ENCODE measurements around the gene ALOX5.

GRCh38 chr10:45422866-45423659 is 49.0 kb downstream of the ALOX5 start:
- TF ChIP-seq, protein P1, sequence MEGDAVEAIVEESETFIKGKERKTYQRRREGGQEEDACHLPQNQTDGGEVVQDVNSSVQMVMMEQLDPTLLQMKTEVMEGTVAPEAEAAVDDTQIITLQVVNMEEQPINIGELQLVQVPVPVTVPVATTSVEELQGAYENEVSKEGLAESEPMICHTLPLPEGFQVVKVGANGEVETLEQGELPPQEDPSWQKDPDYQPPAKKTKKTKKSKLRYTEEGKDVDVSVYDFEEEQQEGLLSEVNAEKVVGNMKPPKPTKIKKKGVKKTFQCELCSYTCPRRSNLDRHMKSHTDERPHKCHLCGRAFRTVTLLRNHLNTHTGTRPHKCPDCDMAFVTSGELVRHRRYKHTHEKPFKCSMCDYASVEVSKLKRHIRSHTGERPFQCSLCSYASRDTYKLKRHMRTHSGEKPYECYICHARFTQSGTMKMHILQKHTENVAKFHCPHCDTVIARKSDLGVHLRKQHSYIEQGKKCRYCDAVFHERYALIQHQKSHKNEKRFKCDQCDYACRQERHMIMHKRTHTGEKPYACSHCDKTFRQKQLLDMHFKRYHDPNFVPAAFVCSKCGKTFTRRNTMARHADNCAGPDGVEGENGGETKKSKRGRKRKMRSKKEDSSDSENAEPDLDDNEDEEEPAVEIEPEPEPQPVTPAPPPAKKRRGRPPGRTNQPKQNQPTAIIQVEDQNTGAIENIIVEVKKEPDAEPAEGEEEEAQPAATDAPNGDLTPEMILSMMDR (IDR thresholded peaks at IDR 0.05 in 2 of 3, conservative IDR thresholded peaks at IDR 0.05 in 1 of 3; ENCODE audit: borderline replicate concordance in 1 of 3, insufficient read depth in 1 of 3, low read depth in 2 of 3, low read length in 2 of 3): no peak
- no peak for TF ChIP-seq POLR2A (IDR thresholded peaks at IDR 0.05; ENCODE audit: borderline replicate concordance, extremely low read depth, insufficient read depth, insufficient read length)
- no peak for TF ChIP-seq EZH2 (IDR thresholded peaks at IDR 0.05)
- TF ChIP-seq EZH2phosphoT487 (IDR thresholded peaks at IDR 0.05; ENCODE audit: borderline replicate concordance): no peak
- TF ChIP-seq, protein P2, sequence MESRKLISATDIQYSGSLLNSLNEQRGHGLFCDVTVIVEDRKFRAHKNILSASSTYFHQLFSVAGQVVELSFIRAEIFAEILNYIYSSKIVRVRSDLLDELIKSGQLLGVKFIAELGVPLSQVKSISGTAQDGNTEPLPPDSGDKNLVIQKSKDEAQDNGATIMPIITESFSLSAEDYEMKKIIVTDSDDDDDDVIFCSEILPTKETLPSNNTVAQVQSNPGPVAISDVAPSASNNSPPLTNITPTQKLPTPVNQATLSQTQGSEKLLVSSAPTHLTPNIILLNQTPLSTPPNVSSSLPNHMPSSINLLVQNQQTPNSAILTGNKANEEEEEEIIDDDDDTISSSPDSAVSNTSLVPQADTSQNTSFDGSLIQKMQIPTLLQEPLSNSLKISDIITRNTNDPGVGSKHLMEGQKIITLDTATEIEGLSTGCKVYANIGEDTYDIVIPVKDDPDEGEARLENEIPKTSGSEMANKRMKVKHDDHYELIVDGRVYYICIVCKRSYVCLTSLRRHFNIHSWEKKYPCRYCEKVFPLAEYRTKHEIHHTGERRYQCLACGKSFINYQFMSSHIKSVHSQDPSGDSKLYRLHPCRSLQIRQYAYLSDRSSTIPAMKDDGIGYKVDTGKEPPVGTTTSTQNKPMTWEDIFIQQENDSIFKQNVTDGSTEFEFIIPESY (IDR thresholded peaks at IDR 0.05; ENCODE audit: extremely low read depth, insufficient replicate concordance, low read length): no peak
- TF ChIP-seq POLR2AphosphoS5 (IDR thresholded peaks at IDR 0.05; ENCODE audit: low read depth, low read length): no peak
- TF ChIP-seq CEBPB (IDR thresholded peaks at IDR 0.05; ENCODE audit: low read depth): no peak
- no peak for TF ChIP-seq EGR1 (IDR thresholded peaks at IDR 0.05; ENCODE audit: low read depth)

All from HCT116 (cell line).